Loucy (cell line): Measurements from ENCODE around the gene IRF1.

Experiments
- H2AFZ ChIP-seq: fragments of 200-600 bp; sonication (generic); 2 replicates; pipeline ENCODE4 v1.6.0; 2016; ENCODE audit warnings: antibody characterized with exemption, mild to moderate bottlenecking, low read length, moderate library complexity
- H3F3A ChIP-seq: fragments of 200-600 bp; 2 replicates; pipeline ENCODE4 v1.6.0; 2016; ENCODE audit warnings: antibody characterized with exemption, low read depth, mild to moderate bottlenecking
- H3K27me3 ChIP-seq: fragments of 200-600 bp; sonication (generic); 2 replicates; pipeline ENCODE4 v1.6.1; 2014; ENCODE audit warnings: low read length, mild to moderate bottlenecking; ENCODE audit not compliant: insufficient read depth, poor library complexity, severe bottlenecking
- H3K36me3 ChIP-seq: fragments of 200-600 bp; sonication (generic); 2 replicates; pipeline ENCODE4 v1.6.1; 2016; ENCODE audit warnings: low read length; ENCODE audit not compliant: insufficient read depth
- H3K4me1 ChIP-seq: fragments of 200-600 bp; sonication (generic); 2 replicates; pipeline ENCODE4 v1.5.1; 2014; ENCODE audit warnings: low read length, mild to moderate bottlenecking; ENCODE audit not compliant: insufficient read depth, poor library complexity, severe bottlenecking
- H3K4me2 ChIP-seq: fragments of 200-600 bp; sonication (generic); 2 replicates; pipeline ENCODE4 v1.6.0; 2014; ENCODE audit warnings: antibody characterized with exemption, low read length, low read depth, mild to moderate bottlenecking; ENCODE audit not compliant: poor library complexity, severe bottlenecking
- H3K4me3 ChIP-seq: fragments of 200-600 bp; sonication (generic); 2 replicates; pipeline ENCODE4 v1.5.1; 2014; ENCODE audit warnings: low read length, mild to moderate bottlenecking, mixed read lengths; ENCODE audit not compliant: poor library complexity, severe bottlenecking
- H3K79me2 ChIP-seq: fragments of 200-600 bp; sonication (generic); 2 replicates; pipeline ENCODE4 v1.6.1; 2014; ENCODE audit warnings: low read length; ENCODE audit not compliant: insufficient read depth
- H3K9ac ChIP-seq: fragments of 200-600 bp; sonication (generic); 2 replicates; pipeline ENCODE4 v1.6.0; 2014; ENCODE audit warnings: mild to moderate bottlenecking, low read depth, low read length, moderate library complexity; ENCODE audit not compliant: poor library complexity, severe bottlenecking
- H3K9me2 ChIP-seq: fragments of 200-600 bp; sonication (generic); replicated peaks from 2 replicates; pipeline ENCODE4 v1.6.1; 2016; ENCODE audit warnings: low read depth, low read length, mixed read lengths
- H3K9me3 ChIP-seq: fragments of 200-600 bp; sonication (generic); 2 replicates; pipeline ENCODE4 v1.6.1; 2014; ENCODE audit warnings: mild to moderate bottlenecking, antibody characterized with exemption, low read length, low read depth; ENCODE audit not compliant: insufficient read depth
- H4K20me1 ChIP-seq: fragments of 200-600 bp; sonication (generic); 2 replicates; pipeline ENCODE4 v1.6.0; 2014; ENCODE audit warnings: antibody characterized with exemption, low read length, mild to moderate bottlenecking; ENCODE audit not compliant: insufficient read depth, poor library complexity, severe bottlenecking
- EZH2phosphoT487 ChIP-seq: fragments of 200-600 bp; IDR thresholded peaks from 2 replicates; pipeline ENCODE4 v1.6.1; 2018; ENCODE audit warnings: antibody characterized with exemption, mild to moderate bottlenecking, moderate library complexity, borderline replicate concordance
- TF ChIP-seq, protein P1 (sequence below): fragments of 200-600 bp; sonication (generic); conservative IDR thresholded peaks from 2 replicates; pipeline ENCODE4 v1.5.1; 2014; ENCODE audit warnings: mild to moderate bottlenecking, antibody characterized with exemption, low read length

IRF1 gene

GRCh38 chr5:132446621-132447020, 44.0 kb downstream of the IRF1 start:
- Histone ChIP-seq H3F3A (no peaks in the 10 kb centered on the region), H3K9ac (no peak overlapping the region), H3K36me3 (peaks cover 6% of the 10 kb centered on the region; the same call in 1 of the 2 replicates), H3K4me1 (no peaks in the 10 kb centered on the region), H3K9me2 (no peaks in the 10 kb centered on the region), H3K27me3 (no peaks in the 10 kb centered on the region), H3K4me3 (no peak overlapping the region), H3K9me3 (no peaks in the 10 kb centered on the region), H4K20me1 (no peaks in the 10 kb centered on the region), H3K79me2 (peaks cover 31% of the 10 kb centered on the region; the same call in 1 of the 2 replicates), H2AFZ (no peak overlapping the region), H3K4me2 (no peak overlapping the region)
- TF ChIP-seq, protein P1, sequence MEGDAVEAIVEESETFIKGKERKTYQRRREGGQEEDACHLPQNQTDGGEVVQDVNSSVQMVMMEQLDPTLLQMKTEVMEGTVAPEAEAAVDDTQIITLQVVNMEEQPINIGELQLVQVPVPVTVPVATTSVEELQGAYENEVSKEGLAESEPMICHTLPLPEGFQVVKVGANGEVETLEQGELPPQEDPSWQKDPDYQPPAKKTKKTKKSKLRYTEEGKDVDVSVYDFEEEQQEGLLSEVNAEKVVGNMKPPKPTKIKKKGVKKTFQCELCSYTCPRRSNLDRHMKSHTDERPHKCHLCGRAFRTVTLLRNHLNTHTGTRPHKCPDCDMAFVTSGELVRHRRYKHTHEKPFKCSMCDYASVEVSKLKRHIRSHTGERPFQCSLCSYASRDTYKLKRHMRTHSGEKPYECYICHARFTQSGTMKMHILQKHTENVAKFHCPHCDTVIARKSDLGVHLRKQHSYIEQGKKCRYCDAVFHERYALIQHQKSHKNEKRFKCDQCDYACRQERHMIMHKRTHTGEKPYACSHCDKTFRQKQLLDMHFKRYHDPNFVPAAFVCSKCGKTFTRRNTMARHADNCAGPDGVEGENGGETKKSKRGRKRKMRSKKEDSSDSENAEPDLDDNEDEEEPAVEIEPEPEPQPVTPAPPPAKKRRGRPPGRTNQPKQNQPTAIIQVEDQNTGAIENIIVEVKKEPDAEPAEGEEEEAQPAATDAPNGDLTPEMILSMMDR: no peak
- TF ChIP-seq EZH2phosphoT487: no peak

DNA sequence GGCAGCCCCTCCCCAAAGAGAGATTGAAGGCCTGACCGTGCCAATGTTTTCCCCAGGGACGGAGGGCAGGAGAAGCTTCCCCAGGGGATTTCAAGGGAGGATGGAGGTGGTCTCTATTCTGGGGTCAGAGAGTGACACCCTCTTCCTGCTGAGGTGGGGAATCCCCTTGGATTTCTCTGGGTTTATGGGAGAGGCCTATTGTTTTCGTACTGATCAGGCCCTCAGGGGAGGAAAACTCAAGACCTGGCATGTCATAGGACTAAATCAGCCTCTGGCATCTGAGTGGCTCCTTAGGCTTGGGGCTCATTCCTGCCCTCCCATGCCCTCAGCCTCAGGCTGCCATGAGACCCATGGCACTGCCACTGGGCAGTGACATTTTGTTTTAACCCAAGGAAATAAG, 44.6 kb downstream of the IRF1 start:
- H3K9me2 ChIP-seq: no peaks in the 10 kb centered on the region
- peaks cover 36% of the 10 kb centered on the region for H3K79me2 ChIP-seq
- no peak overlapping the region for H3K9ac ChIP-seq
- H3K36me3 ChIP-seq: peaks cover 6% of the 10 kb centered on the region; the same call in 1 of the 2 replicates
- no peaks in the 10 kb centered on the region for H3F3A ChIP-seq
- TF ChIP-seq, protein P1: no peak
- no peak for TF ChIP-seq EZH2phosphoT487
- H2AFZ ChIP-seq: no peak overlapping the region
- H3K4me2 ChIP-seq: no peak overlapping the region
- no peaks in the 10 kb centered on the region for H4K20me1 ChIP-seq
- H3K4me3 ChIP-seq: no peak overlapping the region
- H3K9me3 ChIP-seq: no peaks in the 10 kb centered on the region
- no peaks in the 10 kb centered on the region for H3K4me1 ChIP-seq
- H3K27me3 ChIP-seq: no peaks in the 10 kb centered on the region

DNA sequence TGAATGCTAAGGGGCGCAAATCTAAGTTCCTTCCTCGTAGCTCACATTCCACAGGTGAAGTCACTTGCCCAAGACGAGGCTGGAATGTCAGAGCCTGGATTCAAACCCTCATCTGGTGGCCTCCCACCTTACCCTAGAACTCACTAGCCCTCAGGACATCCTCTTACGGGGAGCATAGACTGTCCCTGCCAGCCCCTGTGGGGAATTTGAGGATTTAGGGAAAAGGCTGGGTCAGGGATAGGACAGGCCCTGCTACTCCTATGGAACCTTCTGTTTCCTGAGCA, 45.0 kb downstream of the IRF1 start:
- H3K27me3 ChIP-seq: no peaks in the 10 kb centered on the region
- H3K4me3 ChIP-seq: no peak overlapping the region
- H3K4me2 ChIP-seq: no peak overlapping the region
- H3F3A ChIP-seq: no peaks in the 10 kb centered on the region
- no peaks in the 10 kb centered on the region for H3K4me1 ChIP-seq
- H3K79me2 ChIP-seq: peaks cover 40% of the 10 kb centered on the region
- H3K9ac ChIP-seq: no peak overlapping the region
- TF ChIP-seq, protein P1: no peak
- TF ChIP-seq EZH2phosphoT487: no peak
- H2AFZ ChIP-seq: no peak overlapping the region
- H3K9me2 ChIP-seq: no peaks in the 10 kb centered on the region
- no peaks in the 10 kb centered on the region for H3K9me3 ChIP-seq
- H3K36me3 ChIP-seq: peaks cover 3% of the 10 kb centered on the region; the same call in 1 of the 2 replicates
- no peaks in the 10 kb centered on the region for H4K20me1 ChIP-seq
